Astrocyte (in vitro differentiated cells and primary cell): ENCODE measurements around the gene PITPNM3.

Experiments
- CTCF ChIP-seq: IDR thresholded peaks from 2 replicates; pipeline ENCODE4 v1.5.1; 2011; ENCODE audit warnings: low read depth, mild to moderate bottlenecking, inconsistent platforms, low read length, moderate library complexity; ENCODE audit not compliant: insufficient read depth
- EZH2 ChIP-seq: IDR thresholded peaks from 2 replicates; pipeline ENCODE4 v1.6.1; 2012; ENCODE audit warnings: mild to moderate bottlenecking, low read length, inconsistent platforms; ENCODE audit not compliant: insufficient read depth

- no peak for TF ChIP-seq CTCF
- no peak for TF ChIP-seq EZH2
These were observed 47.5 kb upstream of the PITPNM3 start for GRCh38 chr17:6603744-6604325.
